GM12874 (cell line): ENCODE results near the gene DES.

Experiments
- CTCF ChIP-seq: IDR thresholded peaks from 2 replicates; pipeline ENCODE4 v1.5.1; 2011; ENCODE audit warnings: low read depth, mild to moderate bottlenecking, control low read depth, low read length, moderate library complexity; ENCODE audit not compliant: insufficient read depth

Gene DES

GRCh38 chr2:219444566-219445091, 26.5 kb downstream of the DES start:
- no peak for TF ChIP-seq CTCF

- TF ChIP-seq CTCF, result no peak
Measured at GRCh38 chr2:219445220-219445640, 27.1 kb downstream of the DES start.

GRCh38 chr2:219446101-219446504, 27.9 kb downstream of the DES start:
- no peak for TF ChIP-seq CTCF

- TF ChIP-seq CTCF, result no peak
Measured at GRCh38 chr2:219446689-219447088, 28.5 kb downstream of the DES start.

GRCh38 chr2:219447242-219448098, 29.3 kb downstream of the DES start:
- no peak for TF ChIP-seq CTCF

GRCh38 chr2:219448099-219448775, 30.1 kb downstream of the DES start:
- no peak for TF ChIP-seq CTCF

GRCh38 chr2:219448776-219449341, 30.7 kb downstream of the DES start:
- no peak for TF ChIP-seq CTCF
